ENCODE data around the gene FNDC1.

GRCh38 chr6:159193923-159194322, 24.7 kb downstream of the FNDC1 start:
- TF ChIP-seq POLR2AphosphoS5 (IDR thresholded peaks at IDR 0.05; ENCODE audit: low read depth, low read length) (no peak), SIN3A (IDR thresholded peaks at IDR 0.05; ENCODE audit: borderline replicate concordance, insufficient read depth, low read length) (no peak), TAF1 (IDR thresholded peaks at IDR 0.05; ENCODE audit: borderline replicate concordance, insufficient read depth, low read length) (no peak), REST (IDR thresholded peaks at IDR 0.05; ENCODE audit: insufficient read depth in 1 of 2, low read depth in 2 of 2, low read length in 2 of 2) (no peak)

All from PFSK-1 (cell line).